ENCODE data around the gene GPS1.

Gene GPS1

DNA sequence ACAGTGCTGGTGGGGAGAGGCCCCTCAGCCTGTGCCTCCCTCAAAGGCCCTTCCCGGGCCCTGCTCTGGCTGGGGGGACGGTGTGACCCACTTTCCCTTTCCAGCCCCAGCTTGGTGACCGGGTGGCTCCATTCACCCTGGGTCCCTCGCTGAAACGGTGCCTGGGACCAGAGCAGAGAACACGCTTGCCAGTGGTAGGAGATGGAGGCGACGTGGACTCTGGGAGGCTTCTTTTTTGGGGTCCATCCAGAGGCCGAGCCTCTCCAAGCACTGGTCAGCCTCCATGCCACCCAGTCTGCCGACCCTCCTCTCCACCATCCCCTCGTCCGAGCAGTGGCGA, 36.8 kb upstream of the GPS1 start:
- DNase-seq (ENCODE audit: low spot score), result no peak

DNA sequence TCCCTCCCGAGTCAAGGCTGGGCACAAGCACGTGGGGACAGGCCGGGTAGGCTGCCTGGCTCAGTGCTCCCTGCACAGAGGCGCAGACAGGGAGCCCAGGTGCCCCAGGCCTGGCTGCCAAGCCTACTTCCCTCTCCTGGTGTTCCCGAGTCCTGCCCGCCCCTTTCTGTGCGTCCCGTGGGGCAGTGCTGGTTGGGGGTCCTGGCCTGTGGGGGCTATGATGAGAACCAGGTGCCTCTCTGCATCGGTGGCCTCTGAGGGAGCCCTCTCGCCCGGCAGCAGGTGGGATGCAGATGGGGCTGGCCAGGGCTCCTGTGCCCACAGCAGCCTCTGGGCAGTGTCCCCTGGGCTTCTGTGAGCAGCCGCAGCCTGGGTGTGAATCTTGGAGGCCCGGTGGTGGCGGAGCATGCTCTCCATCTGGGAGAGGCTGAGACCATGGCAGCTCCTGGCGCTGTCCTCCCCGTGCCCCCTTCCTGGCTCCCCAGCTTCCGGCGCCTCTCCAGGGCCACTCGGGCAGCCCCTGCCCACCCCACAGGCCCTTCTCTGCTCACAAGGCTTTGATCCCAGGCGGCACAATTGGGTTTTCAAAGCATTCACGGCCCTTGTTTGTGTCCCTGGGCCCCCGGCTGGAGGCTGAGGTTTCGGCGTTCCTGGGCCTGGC, 36.3 kb upstream of the GPS1 start:
- DNase-seq (ENCODE audit: low spot score), result no peak

DNA sequence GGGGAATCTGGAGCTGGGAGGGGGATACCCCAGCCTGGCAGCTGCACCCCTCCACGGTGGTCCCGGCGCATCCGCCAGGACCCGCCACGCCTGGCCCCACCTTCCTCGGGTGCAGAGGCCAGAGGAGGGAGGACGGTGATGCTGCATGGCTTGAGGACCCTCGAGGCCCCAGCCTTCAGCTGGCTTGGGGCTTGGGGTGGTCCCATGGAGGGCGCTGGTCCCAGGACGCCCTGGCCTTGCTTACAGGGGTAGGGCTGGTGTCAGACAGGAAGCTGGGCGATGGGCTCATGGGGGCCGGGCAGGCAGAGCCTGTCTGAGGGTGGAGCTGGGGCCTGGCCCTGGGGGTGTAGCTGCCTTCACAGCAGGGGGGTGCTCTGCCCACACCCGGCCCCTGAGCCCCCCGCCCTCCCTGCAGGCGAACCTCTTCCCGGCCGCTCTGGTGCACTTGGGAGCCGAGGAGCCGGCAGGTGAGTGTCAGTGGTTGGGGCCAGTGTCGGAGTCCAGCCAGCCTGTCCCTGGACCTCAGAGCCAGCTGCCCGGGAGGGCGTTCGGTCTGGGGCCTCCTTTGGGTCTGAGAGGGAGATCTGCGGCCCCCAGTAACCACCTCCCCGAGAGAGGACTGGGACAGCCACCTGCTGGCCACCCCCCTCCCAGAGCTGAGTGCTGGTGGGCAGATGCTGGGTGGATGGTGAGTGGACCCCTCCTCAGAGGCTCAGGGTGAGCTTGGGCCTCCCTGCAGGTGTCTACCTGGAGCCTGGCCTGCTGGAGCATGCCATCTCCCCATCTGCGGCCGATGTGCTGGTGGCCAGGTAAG, 35.4 kb upstream of the GPS1 start:
- DNase-seq (ENCODE audit: low spot score), result no peak

DNA sequence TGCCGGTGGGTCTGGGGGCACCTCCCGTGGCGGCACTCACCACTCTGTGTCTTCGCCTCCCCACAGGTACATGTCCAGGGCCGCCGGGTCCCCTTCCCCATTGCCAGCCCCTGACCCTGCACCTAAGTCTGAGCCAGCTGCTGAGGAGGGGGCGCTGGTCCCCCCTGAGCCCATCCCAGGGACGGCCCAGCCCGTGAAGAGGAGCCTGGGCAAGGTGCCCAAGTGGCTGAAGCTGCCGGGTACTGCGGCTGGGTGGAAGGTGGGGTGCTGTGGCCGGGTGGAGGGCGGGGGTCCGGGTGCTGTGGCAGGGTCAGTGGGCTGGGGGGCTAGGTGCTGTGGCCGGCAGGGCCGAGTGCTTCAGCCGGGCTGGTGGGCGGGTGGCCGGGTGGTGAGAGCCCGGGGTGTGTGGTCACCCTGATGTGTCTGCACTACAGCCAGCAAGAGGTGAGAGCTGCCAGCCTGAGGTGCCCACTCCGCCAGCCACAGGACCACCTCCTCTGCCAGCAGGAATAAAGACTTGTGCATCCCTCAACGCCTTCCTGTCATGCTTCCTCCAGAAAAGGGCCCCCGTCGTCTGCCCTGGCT, 34.7 kb upstream of the GPS1 start:
- no peak for DNase-seq (ENCODE audit: low spot score)

DNA sequence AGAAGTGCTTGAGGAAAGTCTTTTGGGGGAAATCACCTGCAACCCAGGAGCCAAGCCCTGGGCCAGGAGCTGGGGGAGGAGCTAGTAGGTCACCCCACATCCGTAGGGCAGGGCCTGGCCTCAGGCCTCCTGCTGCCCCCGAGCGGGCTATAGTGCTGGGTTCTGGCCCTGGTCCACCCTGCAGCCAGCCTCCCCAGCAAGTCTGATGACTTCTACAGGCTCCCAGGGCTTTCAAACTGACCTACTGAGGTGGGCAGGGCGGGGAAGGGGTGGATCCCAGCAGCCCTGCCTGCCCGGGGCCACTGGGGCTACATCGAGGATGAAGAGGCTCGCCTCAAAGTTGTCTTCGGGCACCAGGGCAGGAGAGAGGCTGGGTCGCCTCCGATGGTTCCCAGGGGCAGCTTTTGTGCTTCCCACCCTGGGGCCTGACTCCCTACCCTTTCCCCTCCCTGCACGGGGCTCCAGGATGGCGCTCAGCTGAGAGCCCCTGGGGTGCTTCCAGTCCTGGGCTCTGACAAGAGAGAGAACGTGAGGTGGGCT, 34.0 kb upstream of the GPS1 start:
- DNase-seq (ENCODE audit: low spot score), result no peak

DNA sequence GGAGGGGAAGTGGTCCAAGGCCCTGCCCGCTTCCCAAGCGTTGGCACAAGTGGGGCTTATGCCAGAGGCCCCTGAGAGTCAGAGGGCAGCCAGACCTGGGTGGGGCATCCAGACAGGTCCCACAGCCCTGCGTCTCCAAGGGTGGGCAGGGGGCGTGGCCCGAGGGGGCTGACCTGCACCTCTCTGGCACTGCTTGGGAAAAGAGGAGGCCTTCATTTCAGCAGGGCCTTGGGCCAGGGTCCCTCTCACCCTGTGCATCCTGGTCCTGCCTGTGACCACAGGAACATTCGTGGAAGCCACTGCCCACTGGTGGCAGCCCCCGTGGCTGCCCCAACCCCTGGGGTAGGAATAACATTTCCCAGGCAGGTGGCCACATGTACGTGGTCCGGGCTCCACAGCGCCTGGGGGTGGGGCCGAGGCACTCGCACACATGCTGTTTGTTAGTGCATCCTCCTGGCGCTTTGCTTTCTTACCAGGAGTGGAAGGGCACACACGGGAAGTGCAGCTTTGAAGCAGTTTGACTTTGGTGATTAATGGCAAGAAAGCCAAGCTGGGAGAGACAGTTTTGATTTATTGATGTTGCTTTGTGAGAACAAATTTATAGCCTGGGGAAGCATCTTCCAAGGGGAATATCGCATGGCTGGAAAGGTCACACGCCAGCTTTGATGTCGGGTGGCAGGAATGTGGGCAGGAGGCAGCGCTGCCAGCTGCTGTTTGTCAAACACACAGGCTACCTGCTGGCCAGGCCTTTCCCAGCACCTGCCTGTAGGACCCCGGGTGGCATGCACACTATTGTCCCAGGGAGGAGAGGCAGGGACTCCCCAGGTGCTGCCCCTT, 33.3 kb upstream of the GPS1 start:
- DNase-seq (ENCODE audit: low spot score), result no peak

DNA sequence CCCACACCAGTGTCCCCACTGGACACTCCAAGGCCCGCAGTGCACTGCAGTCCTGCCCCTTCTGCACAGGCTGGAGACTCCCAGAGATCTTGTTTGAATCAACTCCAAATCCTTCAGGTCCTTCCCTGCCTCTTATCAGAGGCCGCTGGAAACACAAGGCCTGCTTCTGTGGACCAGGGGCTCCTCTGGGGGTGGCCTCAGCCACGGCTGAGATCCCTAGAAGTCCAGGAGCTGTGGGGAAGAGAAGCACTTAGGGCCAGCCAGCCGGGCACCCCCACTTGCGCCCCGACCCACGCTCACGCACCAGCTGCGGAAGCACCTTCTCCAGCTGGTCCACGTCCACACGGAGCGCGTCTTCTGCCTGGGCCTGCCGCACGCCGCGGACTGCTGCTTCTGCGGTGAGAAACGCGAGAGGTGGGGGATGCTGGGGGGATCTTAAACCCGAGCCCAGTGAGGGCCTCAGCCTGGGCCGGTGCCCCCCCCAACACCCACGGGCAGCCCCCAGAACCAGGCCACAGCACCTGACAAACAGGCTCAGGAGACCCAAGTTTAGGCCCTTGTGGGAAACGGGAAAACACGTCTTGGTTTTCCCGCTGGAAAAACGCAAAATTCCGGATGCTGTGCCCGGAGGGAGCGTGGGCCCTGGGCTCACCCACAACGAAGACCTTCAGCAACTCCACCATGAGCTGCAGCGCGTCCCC, 32.6 kb upstream of the GPS1 start:
- DNase-seq (ENCODE audit: low spot score), result no peak

DNA sequence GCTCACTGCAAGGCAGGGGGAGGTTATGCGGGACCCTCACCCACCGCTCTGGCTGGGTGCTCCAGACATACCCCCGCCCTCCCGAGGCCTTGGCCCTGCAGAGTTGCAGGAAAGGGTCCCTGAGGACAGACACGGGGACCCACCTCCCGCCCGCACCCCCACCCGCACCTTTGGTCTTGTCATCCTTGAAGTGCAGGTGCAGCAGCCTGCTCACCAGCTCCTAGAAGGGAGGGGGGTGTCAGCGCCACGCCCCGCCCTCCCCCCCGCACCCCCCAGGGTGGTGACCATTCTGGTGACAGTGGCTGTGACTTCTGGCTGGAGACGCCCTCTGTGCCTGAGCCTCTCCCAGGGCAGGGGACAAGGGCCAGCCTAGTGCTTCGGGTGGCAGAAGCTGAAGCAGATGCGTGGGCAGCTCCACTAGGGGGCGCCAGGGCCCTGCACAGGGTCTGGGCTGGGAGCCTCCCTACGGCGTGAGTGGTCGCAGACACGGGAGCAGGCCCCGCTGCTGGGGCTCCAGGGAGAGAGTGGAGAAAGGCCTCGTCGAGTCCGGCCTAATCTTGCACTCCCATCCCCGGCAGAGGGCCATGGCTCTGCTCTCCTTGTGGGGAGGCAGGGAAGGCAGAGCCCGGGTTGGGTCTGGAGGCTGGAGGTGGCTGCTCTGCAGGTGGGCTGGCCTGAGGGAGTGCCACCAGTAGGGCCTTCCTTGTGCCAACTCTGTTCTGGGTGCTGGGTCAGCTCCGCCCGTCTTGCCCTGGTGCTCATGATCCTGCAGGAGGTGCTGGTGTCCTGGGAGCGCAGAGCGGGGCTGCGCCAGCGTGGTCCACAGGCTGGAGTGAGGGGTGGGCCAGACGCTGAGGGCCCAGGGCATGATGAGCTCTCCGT, 31.8 kb upstream of the GPS1 start:
- DNase-seq (ENCODE audit: low spot score), result peak; percentile 36

DNA sequence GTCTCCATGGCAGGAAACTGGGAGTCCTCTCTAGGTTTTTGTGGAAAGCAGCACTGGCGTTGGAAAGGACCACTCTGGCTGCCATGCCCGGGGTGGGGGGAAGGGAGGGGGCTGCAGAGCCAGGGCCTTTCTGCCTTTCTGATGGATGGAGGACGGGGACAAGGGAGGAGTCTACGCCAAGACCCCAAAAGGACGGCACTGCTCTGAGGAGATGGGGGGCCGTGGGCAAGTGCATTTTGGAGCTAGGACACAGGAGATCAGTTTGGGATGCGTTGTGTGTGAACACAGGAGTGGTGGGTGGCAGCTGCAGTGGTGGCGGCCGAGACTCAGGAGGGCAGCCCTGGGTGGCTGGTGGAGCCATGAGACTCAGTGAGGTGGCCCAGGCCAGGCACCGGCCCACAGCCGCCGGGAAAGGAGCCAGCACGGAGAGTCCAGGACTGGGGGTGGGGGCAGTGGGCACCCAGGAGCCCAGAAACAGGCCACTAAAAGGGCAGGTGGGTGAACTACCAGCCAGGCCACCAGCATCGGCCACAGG, 31.1 kb upstream of the GPS1 start:
- DNase-seq (ENCODE audit: low spot score), result no peak

DNA sequence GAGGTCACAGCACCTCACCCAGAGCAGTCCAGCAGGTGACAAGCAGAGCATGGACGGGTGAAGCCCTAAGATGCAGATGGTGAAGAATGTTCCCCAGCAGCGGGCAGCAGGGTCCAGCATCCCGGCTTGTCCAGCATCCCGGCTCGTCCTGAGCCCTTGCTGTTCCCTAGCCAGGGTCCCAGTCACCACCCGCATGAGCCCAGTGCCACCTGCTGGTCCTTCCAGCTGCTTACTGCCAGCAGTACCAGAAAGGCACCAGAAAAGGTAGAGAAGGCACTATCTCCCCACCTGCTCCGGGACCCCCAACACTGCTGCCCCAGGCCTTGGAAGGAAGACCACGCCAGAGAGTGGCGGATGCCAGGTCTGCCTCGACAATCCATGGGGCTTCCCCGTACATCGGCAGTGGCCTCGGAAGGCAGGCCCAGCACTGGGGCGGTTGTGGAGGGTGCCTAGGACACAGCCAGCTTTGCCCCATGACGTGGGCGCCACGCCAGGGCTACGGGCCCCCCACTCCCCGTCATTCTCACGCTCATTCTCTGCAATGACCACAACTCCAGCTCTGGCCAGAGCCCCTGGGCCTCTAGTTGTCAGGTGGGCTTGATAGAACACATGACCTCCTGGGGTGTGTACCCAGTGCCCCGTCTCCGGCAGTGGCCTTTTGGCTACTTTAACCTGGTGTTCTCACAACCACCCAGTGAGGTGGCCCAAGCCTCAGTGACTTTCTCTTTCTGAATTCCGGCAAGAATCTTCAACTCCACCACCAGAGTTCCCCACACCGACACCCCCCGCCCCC, 30.4 kb upstream of the GPS1 start:
- DNase-seq (ENCODE audit: low spot score), result peak; percentile 39

DNA sequence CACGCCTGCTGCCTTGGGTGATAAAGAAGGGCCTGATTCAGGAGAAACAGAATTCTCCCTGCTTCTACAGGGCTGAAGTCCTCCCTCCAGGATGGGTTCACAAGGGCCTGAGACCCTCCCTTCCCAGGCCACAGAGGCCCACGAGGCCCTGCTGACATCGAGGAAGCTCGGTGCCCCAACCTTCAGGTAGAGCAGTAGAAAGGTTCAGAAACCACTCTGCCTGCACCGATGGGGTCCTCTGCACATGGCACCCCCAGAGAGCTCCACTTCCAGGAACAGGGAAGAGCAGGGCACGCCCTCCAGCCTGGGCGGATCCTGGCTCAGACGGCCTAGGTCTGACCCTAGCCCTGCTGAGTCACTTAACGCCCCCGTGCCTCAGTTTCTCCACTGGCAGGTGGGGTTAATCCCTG, 29.8 kb upstream of the GPS1 start:
- DNase-seq (ENCODE audit: low spot score), result peak; percentile 15

DNA sequence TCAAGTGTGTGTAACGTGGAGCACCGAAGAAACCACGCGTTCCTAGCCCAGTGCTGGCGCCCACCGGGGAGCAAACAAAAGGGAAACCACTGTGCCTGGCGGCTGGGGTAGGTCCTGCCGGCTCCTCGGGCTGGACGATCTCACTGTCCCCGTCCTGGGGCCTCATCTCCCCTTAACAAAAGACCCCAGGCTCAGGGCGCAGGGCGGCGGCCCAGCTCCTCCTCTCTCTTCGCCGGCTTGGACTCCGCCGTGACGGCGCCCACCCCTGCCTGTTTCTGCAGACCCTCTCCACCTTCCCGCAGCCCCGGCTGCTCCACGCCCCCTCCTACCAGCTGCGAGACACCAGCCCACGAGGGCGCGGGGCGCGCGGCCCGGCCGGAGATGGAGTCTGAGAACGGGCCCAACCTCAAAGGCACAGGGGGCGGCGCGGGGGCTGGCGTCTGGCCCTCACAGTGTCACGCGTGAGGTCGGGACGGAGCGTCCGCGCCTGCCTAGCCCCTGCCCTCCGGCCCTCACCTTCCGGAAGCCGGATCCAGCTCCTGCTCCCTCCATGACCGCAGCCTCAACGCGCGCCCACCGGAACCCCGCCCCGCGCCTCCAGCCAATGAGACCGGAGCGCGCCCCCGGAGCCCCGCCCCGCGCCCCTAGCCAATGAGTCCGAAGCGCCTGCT, 29.3 kb upstream of the GPS1 start, which contains the start of gene CENPX:
Gene CENPX (minus strand): TSS at position 569 of the 671 bp plus-strand sequence. CDS start 17 bp downstream, at position 552.
- DNase-seq (ENCODE audit: low spot score), result no peak

DNA sequence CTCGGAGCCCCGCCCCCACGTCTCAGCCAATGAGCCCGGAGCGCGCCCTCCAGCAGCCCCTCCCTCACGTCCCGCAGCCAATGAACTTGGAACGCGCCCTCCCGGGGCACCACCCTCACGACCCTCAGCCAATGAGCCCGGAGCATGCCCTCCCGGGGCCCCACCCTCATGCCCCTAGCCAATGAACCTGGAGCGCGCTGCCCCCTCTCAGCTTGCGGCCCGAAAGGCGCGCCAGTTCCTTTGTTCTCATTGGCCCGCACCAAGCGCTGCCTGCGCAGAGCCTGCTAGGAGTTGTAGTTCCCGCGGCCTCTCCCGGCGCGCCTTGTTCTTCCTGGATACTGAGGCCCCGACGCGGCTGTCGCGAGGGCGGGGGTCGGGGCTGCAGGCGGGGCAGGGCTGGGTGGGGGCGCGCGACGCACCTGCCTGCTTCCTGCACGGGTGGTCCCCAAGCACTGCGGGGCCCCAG, 28.7 kb upstream of the GPS1 start, which contains the start of gene LRRC45:
Gene LRRC45 (plus strand): TSS at position 325 of the 466 bp plus-strand sequence. CDS start 339 bp downstream, outside the sequence.
- peak; percentile 100 for DNase-seq (ENCODE audit: low spot score)

DNA sequence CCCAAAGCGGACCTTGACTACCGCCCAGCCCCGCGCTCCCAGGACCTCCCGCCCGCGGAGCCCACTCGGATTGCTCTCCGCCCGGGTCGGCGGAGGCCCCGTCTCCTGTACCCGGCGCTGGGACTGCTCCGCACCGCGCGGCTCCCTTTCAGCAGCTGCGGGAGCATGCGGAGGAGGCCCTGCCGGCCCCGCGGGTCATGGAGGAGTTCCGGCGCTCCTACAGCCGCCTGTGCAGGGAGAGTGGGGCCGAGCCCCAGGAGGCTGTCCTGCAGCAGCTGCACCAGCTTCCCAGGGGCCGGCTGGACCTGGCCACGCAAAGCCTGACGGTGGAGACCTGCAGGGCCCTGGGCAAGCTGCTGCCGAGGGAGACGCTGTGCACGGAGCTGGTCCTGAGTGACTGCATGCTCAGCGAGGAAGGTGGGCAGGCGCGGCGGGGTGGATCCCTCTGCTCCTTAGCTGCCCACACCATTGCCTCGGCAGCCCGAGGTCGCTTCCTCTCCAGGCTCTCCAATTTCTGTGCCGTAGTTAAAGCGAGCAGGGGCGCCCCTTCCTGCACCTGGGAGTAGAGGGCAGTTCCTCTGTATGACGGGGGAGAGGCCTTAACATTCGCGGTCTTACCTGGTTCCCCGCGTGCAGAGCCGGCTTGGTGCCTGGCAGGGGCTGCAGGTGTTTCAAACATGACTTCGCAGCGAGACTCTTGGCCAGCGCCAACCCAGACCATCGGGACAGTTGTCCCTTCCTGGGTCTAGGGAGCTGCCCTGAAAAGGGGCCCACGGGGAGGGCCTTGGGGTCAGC, 28.1 kb upstream of the GPS1 start:
- DNase-seq (ENCODE audit: low spot score), result no peak

DNA sequence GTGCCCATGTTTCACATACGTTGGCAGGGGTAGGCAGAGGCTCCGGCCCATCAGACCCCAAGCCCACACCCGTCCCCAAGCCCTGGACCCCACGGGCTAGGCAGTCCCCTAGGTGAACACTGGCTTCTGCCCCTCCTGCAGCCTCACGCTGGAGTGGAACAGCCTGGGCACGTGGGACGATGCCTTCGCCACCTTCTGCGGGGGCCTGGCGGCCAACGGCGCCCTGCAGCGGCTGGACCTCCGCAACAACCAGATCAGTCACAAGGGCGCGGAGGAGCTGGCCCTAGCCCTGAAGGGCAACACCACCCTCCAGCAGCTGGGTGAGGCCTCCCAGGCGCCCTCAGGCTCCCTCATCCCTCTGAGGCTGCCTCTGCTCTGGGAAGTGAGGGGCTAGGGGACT, 26.8 kb upstream of the GPS1 start:
- DNase-seq (ENCODE audit: low spot score), result no peak

DNA sequence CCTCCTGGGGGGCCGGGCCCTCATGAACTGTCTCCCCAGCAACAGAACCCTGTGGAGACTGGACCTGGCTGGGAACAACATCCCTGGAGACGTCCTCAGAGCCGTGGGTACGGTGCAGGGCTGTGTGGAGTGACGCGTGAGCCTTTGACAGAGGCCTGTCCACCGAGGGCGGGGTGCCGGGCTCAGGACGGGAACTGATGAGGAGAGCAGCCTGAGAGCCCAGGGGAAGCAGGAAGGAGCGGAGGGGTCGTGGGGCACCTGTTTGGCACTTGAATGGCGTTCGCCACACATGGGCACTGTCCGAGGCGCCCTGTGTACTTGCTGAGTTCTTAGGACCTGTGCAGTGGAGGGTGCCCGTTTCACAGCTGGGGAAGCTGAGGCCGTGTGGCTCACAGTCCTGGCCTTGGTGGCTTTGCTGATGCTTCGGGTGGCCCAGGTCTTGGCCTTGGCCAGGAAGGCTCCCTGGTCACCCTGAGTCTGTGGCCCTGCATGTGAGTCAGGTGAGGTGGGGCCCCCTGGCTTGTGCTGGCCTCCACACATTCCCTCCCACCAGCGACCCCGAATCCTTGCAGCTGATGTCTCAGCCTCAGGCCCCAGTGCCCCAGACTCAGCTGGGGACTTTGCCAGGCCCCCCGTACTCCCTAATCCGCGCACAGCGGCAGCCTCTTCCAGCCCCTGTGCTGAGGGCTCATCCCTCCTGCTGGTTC, 26.1 kb upstream of the GPS1 start:
- no peak for DNase-seq (ENCODE audit: low spot score)

DNA sequence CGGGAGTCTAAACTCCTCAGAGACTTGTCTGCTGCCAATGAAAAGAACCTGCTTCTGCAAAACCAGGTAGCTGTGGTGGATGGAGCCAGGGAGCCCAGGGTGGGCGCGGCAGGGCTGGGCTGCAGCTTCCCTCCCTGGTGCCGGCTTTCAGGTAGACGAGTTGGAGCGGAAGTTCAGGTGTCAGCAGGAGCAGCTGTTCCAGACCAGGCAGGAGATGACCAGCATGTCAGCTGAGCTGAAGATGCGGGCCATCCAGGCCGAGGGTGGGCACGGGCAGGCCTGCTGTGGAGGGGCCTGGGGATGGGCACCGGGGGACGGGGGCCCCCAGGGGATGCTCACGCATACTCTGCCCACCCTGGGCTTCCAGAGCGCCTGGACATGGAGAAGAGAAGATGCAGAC, 23.5 kb upstream of the GPS1 start:
- DNase-seq (ENCODE audit: low spot score), result no peak

Measured in LoVo (cell line).